Erythroblast (primary cell): ENCODE data around the gene ERBB4.

Source experiments
- GATA1 ChIP-seq: IDR thresholded peaks from 2 replicates; pipeline ENCODE4 v1.6.1; 2011; ENCODE audit warnings: low read depth, mild to moderate bottlenecking, control low read depth, low read length, moderate library complexity
- POLR2A ChIP-seq: IDR thresholded peaks from 2 replicates; pipeline ENCODE4 v1.6.1; 2011; ENCODE audit warnings: mild to moderate bottlenecking, low read length

GRCh38 chr2:211741966-211742365 lies 796.6 kb downstream of the ERBB4 start:
- TF ChIP-seq POLR2A = no peak
- TF ChIP-seq GATA1 = no peak
